Adipocyte (in vitro differentiated cells): ENCODE measurements around the gene OR52D1.

Experiments used
- DNase-seq: peaks from one replicate; pipeline ENCODE4 v3.0.0-alpha.2; 2015; ENCODE audit warnings: low read depth
- H3K27me3 ChIP-seq: replicated peaks from 2 replicates; pipeline ENCODE4 v1.7.0; 2013; ENCODE audit warnings: mild to moderate bottlenecking, low read length, moderate library complexity; ENCODE audit not compliant: control insufficient read depth, insufficient read depth
- H3K36me3 ChIP-seq: 2 replicates; pipeline ENCODE4 v1.7.0; 2013; ENCODE audit warnings: low read length, mild to moderate bottlenecking, moderate library complexity; ENCODE audit not compliant: control insufficient read depth, insufficient read depth, severe bottlenecking
- H3K4me1 ChIP-seq: 2 replicates; pipeline ENCODE4 v1.7.0; 2013; ENCODE audit warnings: mild to moderate bottlenecking, low read length, moderate library complexity; ENCODE audit not compliant: control insufficient read depth, insufficient read depth
- H3K4me3 ChIP-seq: 2 replicates; pipeline ENCODE4 v1.7.0; 2013; ENCODE audit warnings: mild to moderate bottlenecking, low read length, moderate library complexity
- H3K9ac ChIP-seq: 2 replicates; pipeline ENCODE4 v1.7.0; 2013; ENCODE audit warnings: mild to moderate bottlenecking, low read length, moderate library complexity
- H3K9me3 ChIP-seq: 2 replicates; pipeline ENCODE4 v1.7.0; 2013; ENCODE audit warnings: mild to moderate bottlenecking, low read length, moderate library complexity; ENCODE audit not compliant: control insufficient read depth

The OR52D1 gene

GRCh38 chr11:5488385-5488784, at the start of gene OR52D1:
TSS of gene OR52D1 (plus strand) at chr11:5488685. CDS start at chr11:5488707, 22 bp downstream.
- Histone ChIP-seq H3K36me3 (no peaks in the 10 kb centered on the region), H3K4me1 (no peaks in the 10 kb centered on the region), H3K4me3 (no peak within 1 kb of the TSS), H3K9me3 (no peaks in the 10 kb centered on the region), H3K27me3 (no peaks in the 10 kb centered on the region), H3K9ac (no peak within 1 kb of the TSS)
- DNase-seq = no peak

GRCh38 chr11:5441414-5441813, 47.1 kb upstream of the OR52D1 start, which contains the start of gene OR51I1:
TSS of gene OR51I1 (minus strand) at chr11:5441514. CDS start at chr11:5441514, 0 bp downstream.
- H3K36me3 ChIP-seq = no peaks in the 10 kb centered on the region
- no peak for DNase-seq
- no peak within 1 kb of the TSS for H3K4me3 ChIP-seq
- H3K9me3 ChIP-seq = no peaks in the 10 kb centered on the region
- H3K9ac ChIP-seq = no peak within 1 kb of the TSS
- H3K4me1 ChIP-seq = no peaks in the 10 kb centered on the region
- peaks cover 7% of the 10 kb centered on the region for H3K27me3 ChIP-seq

- Histone ChIP-seq H3K4me3 (no peak overlapping the region), H3K4me1 (no peaks in the 10 kb centered on the region), H3K36me3 (no peaks in the 10 kb centered on the region), H3K9me3 (no peaks in the 10 kb centered on the region), H3K9ac (no peak overlapping the region), H3K27me3 (peaks cover 7% of the 10 kb centered on the region)
- no peak for DNase-seq
Observed at GRCh38 chr11:5443835-5444393, 44.6 kb upstream of the OR52D1 start.

- no peak for DNase-seq
- Histone ChIP-seq H3K9ac (no peak within 1 kb of the TSS), H3K27me3 (peaks cover 5% of the 10 kb centered on the region), H3K4me3 (no peak within 1 kb of the TSS), H3K4me1 (no peaks in the 10 kb centered on the region), H3K36me3 (no peaks in the 10 kb centered on the region), H3K9me3 (no peaks in the 10 kb centered on the region)
Observed at GRCh38 chr11:5449023-5449422, 39.5 kb upstream of the OR52D1 start, which contains the start of gene OR51I2. TSS of gene OR51I2 (plus strand) at chr11:5449323. CDS start at chr11:5453489, 4,166 bp downstream.

- Histone ChIP-seq H3K9me3 (no peaks in the 10 kb centered on the region), H3K4me1 (no peaks in the 10 kb centered on the region), H3K27me3 (peaks cover 5% of the 10 kb centered on the region), H3K4me3 (no peak overlapping the region), H3K36me3 (no peaks in the 10 kb centered on the region), H3K9ac (no peak overlapping the region)
- DNase-seq = no peak
Observed at GRCh38 chr11:5449432-5449831, 39.1 kb upstream of the OR52D1 start.

- Histone ChIP-seq H3K9ac (no peak overlapping the region), H3K27me3 (no peaks in the 10 kb centered on the region), H3K4me1 (peaks cover 8% of the 10 kb centered on the region), H3K9me3 (no peaks in the 10 kb centered on the region), H3K4me3 (no peak overlapping the region), H3K36me3 (no peaks in the 10 kb centered on the region)
- DNase-seq = no peak
Observed at GRCh38 chr11:5460983-5461621, 27.4 kb upstream of the OR52D1 start.

GRCh38 chr11:5467527-5467926, 21.0 kb upstream of the OR52D1 start:
- DNase-seq = no peak
- H3K4me1 ChIP-seq = no peaks in the 10 kb centered on the region
- H3K27me3 ChIP-seq = peaks cover 10% of the 10 kb centered on the region
- H3K9me3 ChIP-seq = no peaks in the 10 kb centered on the region
- no peak overlapping the region for H3K4me3 ChIP-seq
- H3K36me3 ChIP-seq = no peaks in the 10 kb centered on the region
- H3K9ac ChIP-seq = no peak overlapping the region

- Histone ChIP-seq H3K36me3 (no peaks in the 10 kb centered on the region), H3K4me3 (no peak overlapping the region), H3K9me3 (no peaks in the 10 kb centered on the region), H3K9ac (no peak overlapping the region), H3K4me1 (no peaks in the 10 kb centered on the region), H3K27me3 (peaks cover 8% of the 10 kb centered on the region)
- DNase-seq = no peak
Observed at GRCh38 chr11:5473921-5474320, 14.6 kb upstream of the OR52D1 start.

GRCh38 chr11:5476186-5476819, 12.2 kb upstream of the OR52D1 start:
- peak; percentile 84 for DNase-seq
- no peak overlapping the region for H3K4me3 ChIP-seq
- H3K9ac ChIP-seq = no peak overlapping the region
- peaks cover 8% of the 10 kb centered on the region for H3K27me3 ChIP-seq
- no peaks in the 10 kb centered on the region for H3K9me3 ChIP-seq
- H3K36me3 ChIP-seq = no peaks in the 10 kb centered on the region
- no peaks in the 10 kb centered on the region for H3K4me1 ChIP-seq

- Histone ChIP-seq H3K9ac (no peak overlapping the region), H3K4me1 (no peaks in the 10 kb centered on the region)
Observed at GRCh38 chr11:5486003-5486402, 2.5 kb upstream of the OR52D1 start.

GRCh38 chr11:5486421-5486820, 2.1 kb upstream of the OR52D1 start:
- no peak overlapping the region for H3K9ac ChIP-seq
- no peak for DNase-seq
- no peaks in the 10 kb centered on the region for H3K9me3 ChIP-seq
- no peak overlapping the region for H3K4me3 ChIP-seq
- no peaks in the 10 kb centered on the region for H3K4me1 ChIP-seq
- H3K27me3 ChIP-seq = no peaks in the 10 kb centered on the region
- H3K36me3 ChIP-seq = no peaks in the 10 kb centered on the region

More at GRCh38 chr11:5486003-5486402, 2.5 kb upstream of the OR52D1 start:
- H3K27me3 ChIP-seq = no peaks in the 10 kb centered on the region
- no peak overlapping the region for H3K4me3 ChIP-seq
- no peaks in the 10 kb centered on the region for H3K9me3 ChIP-seq
- DNase-seq = no peak
- no peaks in the 10 kb centered on the region for H3K36me3 ChIP-seq
